Measurements from ENCODE around the gene RASA3. TPM values are rescaled to one million over a fixed set of nuclear protein-coding genes. Genes with fewer than 3 reads are reported as not detected.

Gene RASA3
- polyA plus RNA-seq, 3 donors: 9.0 to 32.6 (median 16.6) TPM

- Histone ChIP-seq H4K20me1 (ENCODE audit: insufficient read depth, low read length) (peaks cover 18% of the 10 kb centered on the region), H3K4me3 (replicated peaks in 1 of 3; ENCODE audit: low read depth in 2 of 3, low read length in 3 of 3) (no peak overlapping the region), H3K79me2 (ENCODE audit: insufficient read depth, low read length) (no peaks in the 10 kb centered on the region), H3K4me1 (ENCODE audit: control insufficient read depth in 1 of 2, insufficient read depth in 2 of 2, low read length in 2 of 2) (no peaks in the 10 kb centered on the region), H3K27ac (ENCODE audit: low read depth in 1 of 2, low read length in 2 of 2) (no peak overlapping the region), H3K27me3 (ENCODE audit: control insufficient read depth in 2 of 2, insufficient read depth in 2 of 2, low read length in 2 of 2) (no peaks in the 10 kb centered on the region), H3K9ac (ENCODE audit: insufficient read depth, low read length, poor library complexity, severe bottlenecking) (no peak overlapping the region), H3K9me3 (replicated peaks in 1 of 2; ENCODE audit: control insufficient read depth in 1 of 2, insufficient read depth in 1 of 2, low read length in 2 of 2) (no peaks in the 10 kb centered on the region), H2AFZ (ENCODE audit: insufficient read depth, low read depth, low read length, poor library complexity, severe bottlenecking) (no peak overlapping the region), H3K36me3 (replicated peaks in 1 of 2; ENCODE audit: control insufficient read depth in 1 of 2, insufficient read depth in 2 of 2, low read length in 2 of 2) (peaks cover 55 to 78% of the 10 kb centered on the region in 2 donors), H3K4me2 (replicated peaks; ENCODE audit: extremely low read depth, low read length, poor library complexity, severe bottlenecking) (no peak overlapping the region)
- H3K27me3 Mint-ChIP-seq (ENCODE audit: low read depth in 3 of 3): peaks cover 0 to 2% (median 0%) of the 10 kb centered on the region in 3 donors
- DNase-seq: no peak
- intact Hi-C loops (cut with micrococcal nuclease): no loop called here
- H3K36me3 Mint-ChIP-seq: peaks cover 63 to 74% of the 10 kb centered on the region in 2 donors
- 96% methylated on average over 45 of the region's 46 CpGs for WGBS (ENCODE audit: insufficient coverage)
- H3K9me3 Mint-ChIP-seq: peaks cover 0 to 2% (median 0%) of the 10 kb centered on the region in 7 donors
- no peak overlapping the region for H3K4me3 Mint-ChIP-seq
- no peaks in the 10 kb centered on the region for H3K4me1 Mint-ChIP-seq
- no peak overlapping the region for H3K27ac Mint-ChIP-seq
- no peak for TF ChIP-seq CTCF (IDR thresholded peaks at IDR 0.05)
Measured at GRCh38 chr13:114001331-114002008, 131.0 kb downstream of the RASA3 start.

GRCh38 chr13:114000151-114001040, 132.0 kb downstream of the RASA3 start:
- Histone ChIP-seq H2AFZ (ENCODE audit: insufficient read depth, low read depth, low read length, poor library complexity, severe bottlenecking) (no peak overlapping the region), H3K9ac (ENCODE audit: insufficient read depth, low read length, poor library complexity, severe bottlenecking) (no peak overlapping the region), H3K4me3 (replicated peaks in 1 of 3; ENCODE audit: low read depth in 2 of 3, low read length in 3 of 3) (no peak overlapping the region), H4K20me1 (ENCODE audit: insufficient read depth, low read length) (peaks cover 18% of the 10 kb centered on the region), H3K36me3 (replicated peaks in 1 of 2; ENCODE audit: control insufficient read depth in 1 of 2, insufficient read depth in 2 of 2, low read length in 2 of 2) (peaks cover 59 to 83% of the 10 kb centered on the region in 2 donors), H3K4me2 (replicated peaks; ENCODE audit: extremely low read depth, low read length, poor library complexity, severe bottlenecking) (no peak overlapping the region), H3K79me2 (ENCODE audit: insufficient read depth, low read length) (no peaks in the 10 kb centered on the region), H3K27me3 (ENCODE audit: control insufficient read depth in 2 of 2, insufficient read depth in 2 of 2, low read length in 2 of 2) (no peaks in the 10 kb centered on the region), H3K27ac (ENCODE audit: low read depth in 1 of 2, low read length in 2 of 2) (no peak overlapping the region), H3K9me3 (replicated peaks in 1 of 2; ENCODE audit: control insufficient read depth in 1 of 2, insufficient read depth in 1 of 2, low read length in 2 of 2) (no peaks in the 10 kb centered on the region), H3K4me1 (ENCODE audit: control insufficient read depth in 1 of 2, insufficient read depth in 2 of 2, low read length in 2 of 2) (no peaks in the 10 kb centered on the region)
- no peak for TF ChIP-seq CTCF (IDR thresholded peaks at IDR 0.05)
- 92% methylated on average over 13 of the region's 26 CpGs for WGBS (ENCODE audit: insufficient coverage)
- H3K9me3 Mint-ChIP-seq: peaks cover 0 to 2% (median 0%) of the 10 kb centered on the region in 7 donors
- peaks cover 64 to 76% of the 10 kb centered on the region in 2 donors for H3K36me3 Mint-ChIP-seq
- no peak overlapping the region for H3K4me3 Mint-ChIP-seq
- peak overlapping the region in 2 of 7 donors; percentile 54 to 73 for H3K27ac Mint-ChIP-seq
- no peaks in the 10 kb centered on the region for H3K4me1 Mint-ChIP-seq
- no peak for DNase-seq
- intact Hi-C loops (cut with micrococcal nuclease): no loop called here
- H3K27me3 Mint-ChIP-seq (ENCODE audit: low read depth in 3 of 3): peaks cover 0 to 2% (median 0%) of the 10 kb centered on the region in 3 donors
